Central memory CD8-positive, alpha-beta T cell (primary cell): ENCODE results near the gene HES4.
A peak's percentile ranks its signal among the peaks of the same experiment; 100 is the strongest.

Source experiments
- ATAC-seq: fragments of 150-1000 bp; cut with Tn5 transposase; replicated peaks from 2 replicates; pipeline ENCODE4 v1.10.0; 2022; ENCODE audit warnings: mild to moderate bottlenecking, moderate FRiP score, moderate number of reproducible peaks; ENCODE audit not compliant: poor library complexity, severe bottlenecking; ENCODE audit errors: extremely low read depth
- DNase-seq, 2 donors: peaks; one replicate each; pipeline ENCODE4 v3.0.0; 2021; ENCODE audit warnings: low spot score in 2 of 2
- H3K27ac Mint-ChIP-seq: one replicate; pipeline ENCODE4 v1.8.0; 2022; ENCODE audit warnings: low read depth, mild to moderate bottlenecking, moderate library complexity, mixed read lengths
- H3K27me3 Mint-ChIP-seq: one replicate; pipeline ENCODE4 v1.8.0; 2022; ENCODE audit warnings: mixed read lengths
- H3K36me3 Mint-ChIP-seq: one replicate; pipeline ENCODE4 v1.8.0; 2022; ENCODE audit warnings: mild to moderate bottlenecking, moderate library complexity, mixed read lengths; ENCODE audit not compliant: insufficient read depth
- H3K4me1 Mint-ChIP-seq: one replicate; pipeline ENCODE4 v1.8.0; 2022; ENCODE audit warnings: mixed read lengths
- H3K4me3 Mint-ChIP-seq: one replicate; pipeline ENCODE4 v1.8.0; 2022; ENCODE audit warnings: mild to moderate bottlenecking, moderate library complexity, mixed read lengths
- H3K9me3 Mint-ChIP-seq: one replicate; pipeline ENCODE4 v1.8.0; 2022; ENCODE audit warnings: mixed read lengths

HES4 gene

DNA sequence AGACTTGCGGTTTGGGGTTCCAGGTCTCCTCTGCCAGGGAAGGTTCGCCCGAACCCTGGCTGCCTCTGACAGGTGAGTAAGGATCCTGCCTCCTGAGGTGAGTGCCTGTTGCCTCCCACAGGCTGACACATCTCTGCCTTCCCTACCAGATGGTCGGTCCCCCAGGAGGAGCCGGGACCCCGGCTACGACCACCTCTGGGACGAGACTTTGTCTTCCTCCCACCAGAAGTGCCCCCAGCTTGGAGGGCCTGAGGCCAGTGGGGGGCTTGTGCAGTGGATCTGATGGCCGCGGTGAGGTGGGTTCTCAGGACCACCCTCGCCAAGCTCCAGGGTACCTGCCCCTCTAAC, 25.6 kb downstream of the HES4 start:
- no peak for DNase-seq
- no peak for ATAC-seq
- H3K27me3 Mint-ChIP-seq = peaks cover 17% of the 10 kb centered on the region
- H3K9me3 Mint-ChIP-seq = no peaks in the 10 kb centered on the region
- no peak overlapping the region for H3K4me3 Mint-ChIP-seq
- H3K36me3 Mint-ChIP-seq = peaks cover 2% of the 10 kb centered on the region
- H3K4me1 Mint-ChIP-seq = peaks cover 10% of the 10 kb centered on the region
- no peak overlapping the region for H3K27ac Mint-ChIP-seq

- DNase-seq = no peak
- Mint-ChIP-seq H3K9me3 (no peaks in the 10 kb centered on the region), H3K4me3 (no peak overlapping the region), H3K27ac (no peak overlapping the region), H3K4me1 (peaks cover 10% of the 10 kb centered on the region), H3K36me3 (peaks cover 2% of the 10 kb centered on the region), H3K27me3 (peaks cover 17% of the 10 kb centered on the region)
- no peak for ATAC-seq
Observed at GRCh38 chr1:973459-974292, 26.2 kb downstream of the HES4 start.

GRCh38 chr1:972726-973458, 27.0 kb downstream of the HES4 start:
- ATAC-seq = no peak
- Mint-ChIP-seq H3K27me3 (peaks cover 17% of the 10 kb centered on the region), H3K9me3 (no peaks in the 10 kb centered on the region), H3K4me3 (no peak overlapping the region), H3K4me1 (peaks cover 5% of the 10 kb centered on the region), H3K36me3 (peaks cover 2% of the 10 kb centered on the region), H3K27ac (no peak overlapping the region)
- no peak for DNase-seq

DNA sequence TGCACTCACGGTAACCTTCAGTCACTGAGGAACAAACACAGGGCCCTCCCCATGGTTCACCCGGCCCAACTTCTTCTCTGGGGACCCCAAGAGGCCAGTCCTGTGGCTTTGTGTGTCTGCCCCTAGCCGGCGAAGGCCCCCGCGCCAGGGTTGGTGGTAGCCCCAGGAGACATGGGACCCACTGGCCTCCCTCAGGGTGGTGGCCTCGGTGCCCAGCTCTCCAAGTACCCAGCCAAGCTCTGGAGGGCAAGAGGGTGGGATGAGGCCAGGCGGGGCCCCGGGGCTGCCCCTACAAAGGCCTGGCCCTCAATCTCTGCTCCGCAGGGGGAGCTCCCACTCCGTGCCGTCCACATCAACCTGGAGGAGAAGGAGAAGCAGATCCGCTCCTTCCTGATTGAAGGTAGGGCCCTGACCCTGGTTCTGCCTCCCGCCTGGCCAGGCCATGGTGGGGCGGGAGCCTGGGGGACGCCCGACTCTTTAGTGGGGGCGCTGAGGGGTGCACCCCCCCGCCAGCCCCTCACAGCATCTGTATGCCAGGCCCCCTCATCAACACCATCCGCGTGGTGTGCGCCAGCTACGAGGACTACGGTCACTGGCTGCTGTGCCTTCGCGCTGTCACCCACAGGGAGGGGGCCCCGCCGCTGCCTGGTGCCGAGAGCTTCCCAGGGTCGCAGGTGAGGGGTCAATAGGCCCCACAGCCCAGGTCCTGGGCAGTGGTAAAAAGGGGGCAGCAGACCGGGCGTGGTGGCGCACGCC, 28.0 kb downstream of the HES4 start:
- DNase-seq (no peak), ATAC-seq (no peak)
- Mint-ChIP-seq H3K4me1 (peaks cover 5% of the 10 kb centered on the region), H3K4me3 (no peak overlapping the region), H3K27me3 (peaks cover 17% of the 10 kb centered on the region), H3K36me3 (peaks cover 2% of the 10 kb centered on the region), H3K27ac (no peak overlapping the region), H3K9me3 (no peaks in the 10 kb centered on the region)

- DNase-seq (no peak), ATAC-seq (no peak)
- Mint-ChIP-seq H3K27ac (no peak overlapping the region), H3K9me3 (no peaks in the 10 kb centered on the region), H3K36me3 (peaks cover 2% of the 10 kb centered on the region), H3K4me3 (no peak overlapping the region), H3K27me3 (peaks cover 17% of the 10 kb centered on the region), H3K4me1 (peaks cover 5% of the 10 kb centered on the region)
Observed at GRCh38 chr1:970973-971730, 28.7 kb downstream of the HES4 start.

- Mint-ChIP-seq H3K27ac (no peak overlapping the region), H3K9me3 (no peaks in the 10 kb centered on the region)
- DNase-seq = no peak
Observed at GRCh38 chr1:970242-970972, 29.5 kb downstream of the HES4 start.

DNA sequence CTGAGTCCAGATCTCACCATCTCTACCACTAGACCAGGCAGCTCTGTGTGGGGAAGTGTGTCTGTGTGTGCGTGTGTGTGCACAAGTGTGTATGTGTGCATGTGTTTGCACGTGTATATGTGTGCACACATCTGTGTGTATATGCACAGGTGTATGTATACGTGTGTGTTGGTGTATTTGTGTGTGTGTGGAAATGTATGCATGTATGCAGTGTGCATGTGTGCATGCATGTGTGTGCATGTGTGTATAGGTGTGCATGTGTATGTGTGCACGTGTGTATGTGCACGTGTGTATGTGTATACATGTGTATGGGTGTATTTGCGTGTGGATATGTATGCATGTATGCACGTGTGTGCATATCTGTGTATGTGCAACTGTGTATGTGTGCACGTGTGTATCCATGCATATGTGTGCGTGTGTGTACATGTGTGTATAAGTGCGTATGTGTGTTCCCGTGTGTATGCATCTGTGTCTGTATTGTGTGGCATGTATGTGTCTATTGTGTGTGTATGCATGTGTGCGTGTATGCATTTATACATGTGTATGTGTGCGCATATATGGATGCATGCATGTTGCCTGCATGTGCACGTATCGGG, 30.5 kb downstream of the HES4 start:
- no peak for ATAC-seq
- Mint-ChIP-seq H3K9me3 (no peaks in the 10 kb centered on the region), H3K4me1 (no peaks in the 10 kb centered on the region), H3K27ac (no peak overlapping the region), H3K27me3 (no peaks in the 10 kb centered on the region), H3K36me3 (no peaks in the 10 kb centered on the region), H3K4me3 (no peak overlapping the region)
- DNase-seq = no peak

More at GRCh38 chr1:970242-970972, 29.5 kb downstream of the HES4 start:
- H3K4me3 Mint-ChIP-seq = no peak overlapping the region
- no peaks in the 10 kb centered on the region for H3K4me1 Mint-ChIP-seq
- peaks cover 10% of the 10 kb centered on the region for H3K27me3 Mint-ChIP-seq
- no peak for ATAC-seq
- H3K36me3 Mint-ChIP-seq = no peaks in the 10 kb centered on the region

DNA sequence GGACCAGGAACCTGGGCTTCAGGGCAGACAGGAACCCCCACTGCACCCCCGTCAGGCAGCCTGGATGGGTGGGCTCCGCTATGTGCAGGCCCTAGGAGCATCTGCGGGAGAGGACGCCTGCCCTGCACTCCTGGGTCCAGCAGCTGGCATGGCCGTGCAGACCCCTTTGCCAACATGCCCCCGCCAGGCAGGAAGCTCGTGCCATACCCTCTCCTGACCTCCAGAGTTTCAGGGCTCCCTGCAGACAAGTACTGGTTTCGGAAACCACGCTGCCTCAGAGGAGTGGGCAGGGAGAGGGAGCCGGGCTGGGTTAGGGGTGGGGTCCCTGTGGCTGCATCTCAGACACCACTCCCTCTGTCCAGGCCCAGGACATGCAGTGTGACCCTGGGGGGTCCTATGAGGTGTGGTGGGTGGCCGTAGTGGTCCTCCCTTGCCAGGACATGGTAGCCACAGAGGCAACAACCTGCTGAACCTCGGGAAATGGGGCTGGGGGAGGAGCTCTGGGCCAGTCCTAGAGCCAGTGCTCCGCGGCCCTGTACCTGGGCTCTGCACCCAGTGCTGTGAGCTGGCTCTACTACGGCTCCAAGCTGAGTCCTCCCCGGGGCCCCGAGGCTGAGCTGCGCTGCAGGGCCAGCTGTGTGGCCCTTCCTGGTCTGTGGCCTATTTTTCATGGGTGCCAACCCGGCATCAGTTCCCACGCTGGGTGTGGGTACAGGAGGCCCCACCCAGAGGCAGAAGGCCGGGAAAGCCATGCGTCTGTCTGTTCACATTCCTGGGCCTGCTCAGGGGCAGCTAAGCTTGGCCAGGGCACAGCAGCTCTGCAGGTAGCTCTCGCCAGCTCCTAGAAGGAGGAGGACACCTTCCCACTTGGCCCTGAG, 32.2 kb downstream of the HES4 start:
- Mint-ChIP-seq H3K4me3 (no peak overlapping the region), H3K36me3 (peaks cover 5% of the 10 kb centered on the region), H3K27ac (no peak overlapping the region), H3K4me1 (no peaks in the 10 kb centered on the region), H3K9me3 (no peaks in the 10 kb centered on the region), H3K27me3 (no peaks in the 10 kb centered on the region)
- no peak for DNase-seq
- no peak for ATAC-seq

GRCh38 chr1:966704-967300, 33.1 kb downstream of the HES4 start:
- DNase-seq (peak in 1 of 2 donors; percentile 41), ATAC-seq (peak; percentile 87)
- H3K36me3 Mint-ChIP-seq = peaks cover 5% of the 10 kb centered on the region
- H3K27me3 Mint-ChIP-seq = no peaks in the 10 kb centered on the region
- H3K27ac Mint-ChIP-seq = peak overlapping the region; percentile 22
- H3K4me1 Mint-ChIP-seq = no peaks in the 10 kb centered on the region
- H3K4me3 Mint-ChIP-seq = peak overlapping the region; percentile 76
- no peaks in the 10 kb centered on the region for H3K9me3 Mint-ChIP-seq

DNA sequence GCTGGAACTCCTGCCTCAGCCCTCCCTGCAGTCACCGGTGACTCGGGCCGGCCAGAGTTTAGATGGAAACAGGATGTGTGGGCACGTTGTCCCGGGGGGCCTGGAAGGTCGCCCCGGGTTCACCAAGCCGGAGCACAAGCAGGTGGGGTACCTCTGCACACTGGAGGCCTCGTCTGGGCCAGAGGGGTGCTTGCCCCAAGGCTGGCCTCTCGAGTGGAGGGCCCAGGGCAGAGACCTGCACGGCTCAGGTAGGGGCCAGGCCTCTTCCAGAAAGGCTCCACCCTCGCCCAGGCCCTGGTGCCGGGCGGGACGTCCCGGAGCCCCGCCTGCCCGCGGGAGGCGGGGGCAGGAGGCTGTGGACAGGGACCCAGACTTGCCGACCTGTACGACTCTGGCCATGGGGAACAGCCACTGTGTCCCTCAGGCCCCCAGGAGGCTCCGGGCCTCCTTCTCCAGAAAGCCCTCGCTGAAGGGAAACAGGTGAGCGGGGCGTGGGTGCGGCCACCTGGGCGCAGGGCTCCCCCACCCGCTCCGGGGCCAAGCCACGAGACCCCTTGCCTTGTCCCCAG, 33.7 kb downstream of the HES4 start, which contains the start of gene PLEKHN1:
PLEKHN1 (plus strand) TSS at position 348 of the 569 bp plus-strand sequence; CDS start at position 398, 50 bp downstream.
- no peak for DNase-seq
- H3K9me3 Mint-ChIP-seq = no peaks in the 10 kb centered on the region

More for the DNA sequence above, 33.7 kb downstream of the HES4 start, which contains the start of gene PLEKHN1:
- Mint-ChIP-seq H3K4me1 (no peaks in the 10 kb centered on the region), H3K27me3 (no peaks in the 10 kb centered on the region), H3K36me3 (peaks cover 7% of the 10 kb centered on the region), H3K27ac (peak within 1 kb of the TSS; percentile 22), H3K4me3 (peak within 1 kb of the TSS; percentile 76)
- no peak for ATAC-seq
